ES-I3 (cell line): Measurements from ENCODE around the gene CKAP5.

ENCODE experiments used
- H3K36me3 ChIP-seq: 2 replicates; pipeline ENCODE4 v1.6.1; 2013; ENCODE audit warnings: mild to moderate bottlenecking, low read length, control low read depth, moderate library complexity; ENCODE audit not compliant: insufficient read depth
- H3K4me1 ChIP-seq: 2 replicates; pipeline ENCODE4 v1.6.1; 2013; ENCODE audit warnings: mild to moderate bottlenecking, control low read depth, low read length; ENCODE audit not compliant: insufficient read depth
- H3K9ac ChIP-seq: 2 replicates; pipeline ENCODE4 v1.6.1; 2013; ENCODE audit warnings: low read depth, mild to moderate bottlenecking, low read length, moderate library complexity
- H3K9me3 ChIP-seq: 2 replicates; pipeline ENCODE4 v1.6.1; 2013; ENCODE audit warnings: mild to moderate bottlenecking, low read length, moderate library complexity; ENCODE audit not compliant: control insufficient read depth, insufficient read depth

The CKAP5 gene

DNA sequence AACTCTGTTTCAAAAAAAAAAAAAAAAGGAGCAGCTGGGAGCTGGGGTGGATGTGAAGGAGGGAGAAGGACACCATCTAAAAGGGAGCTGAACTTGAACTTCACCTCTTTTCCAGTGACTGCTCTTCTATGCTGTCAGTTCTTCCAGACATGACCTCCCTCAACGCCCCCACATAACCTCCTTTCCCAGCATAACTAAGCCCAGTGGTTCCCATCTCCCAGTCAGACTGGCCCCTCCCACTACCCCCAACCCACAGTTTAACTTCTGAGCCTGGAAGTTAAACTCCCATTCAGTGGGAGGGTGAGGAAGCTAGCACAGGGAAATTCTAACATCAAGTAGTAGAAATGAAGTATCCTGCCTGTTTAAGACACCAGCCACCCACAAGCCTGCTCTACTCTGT is 147.5 kb downstream of the CKAP5 start:
- Histone ChIP-seq H3K9ac (no peak overlapping the region), H3K9me3 (no peaks in the 10 kb centered on the region), H3K4me1 (no peaks in the 10 kb centered on the region), H3K36me3 (peaks cover 14% of the 10 kb centered on the region)

GRCh38 chr11:46697723-46698122 is 148.4 kb downstream of the CKAP5 start:
- Histone ChIP-seq H3K9me3 (no peaks in the 10 kb centered on the region), H3K9ac (no peak overlapping the region), H3K36me3 (peaks cover 7% of the 10 kb centered on the region; the same call in 1 of the 2 replicates), H3K4me1 (no peaks in the 10 kb centered on the region)

DNA sequence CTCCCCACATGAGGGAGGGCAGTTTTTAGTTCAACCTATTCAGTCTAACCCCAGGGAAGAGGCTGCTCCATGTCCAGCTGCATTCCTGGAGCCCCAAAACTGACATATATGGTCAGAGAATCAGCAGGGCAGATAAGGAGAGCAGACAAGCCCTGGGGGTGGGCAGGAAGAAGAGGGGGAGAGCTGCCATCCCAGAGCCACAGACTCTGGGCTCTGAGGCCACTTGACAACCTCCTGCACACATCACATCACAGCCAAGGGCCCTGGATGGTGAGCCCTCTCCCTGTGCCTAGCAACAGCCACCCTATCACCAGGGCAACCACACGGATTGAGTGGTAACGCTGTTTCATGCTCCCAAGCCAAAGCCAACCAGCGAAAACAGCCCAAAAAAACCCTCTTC is 148.8 kb downstream of the CKAP5 start:
- peaks cover 3% of the 10 kb centered on the region; the same call in 1 of the 2 replicates for H3K36me3 ChIP-seq
- H3K9me3 ChIP-seq, result no peaks in the 10 kb centered on the region
- no peak overlapping the region for H3K9ac ChIP-seq
- H3K4me1 ChIP-seq, result no peaks in the 10 kb centered on the region

DNA sequence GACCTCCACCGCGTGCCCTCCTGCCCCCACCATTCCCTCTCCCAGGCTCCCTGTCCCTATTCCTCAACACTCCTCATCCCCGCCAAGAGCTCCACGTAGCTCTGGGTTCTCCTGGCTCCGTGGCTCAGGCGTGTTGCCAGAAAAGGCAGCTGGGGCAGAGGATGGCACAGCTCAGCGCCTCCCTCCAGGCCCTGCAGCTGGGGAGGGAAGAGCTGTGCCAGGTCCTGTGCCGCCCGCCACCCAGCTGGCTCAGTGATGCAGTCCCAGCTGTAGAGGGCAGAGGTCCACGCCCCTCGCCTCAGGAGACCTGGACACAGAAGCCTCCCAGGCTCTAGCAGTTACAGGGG is 149.9 kb downstream of the CKAP5 start:
- no peaks in the 10 kb centered on the region for H3K9me3 ChIP-seq
- H3K9ac ChIP-seq, result no peak overlapping the region
- H3K36me3 ChIP-seq, result no peaks in the 10 kb centered on the region
- H3K4me1 ChIP-seq, result no peaks in the 10 kb centered on the region

DNA sequence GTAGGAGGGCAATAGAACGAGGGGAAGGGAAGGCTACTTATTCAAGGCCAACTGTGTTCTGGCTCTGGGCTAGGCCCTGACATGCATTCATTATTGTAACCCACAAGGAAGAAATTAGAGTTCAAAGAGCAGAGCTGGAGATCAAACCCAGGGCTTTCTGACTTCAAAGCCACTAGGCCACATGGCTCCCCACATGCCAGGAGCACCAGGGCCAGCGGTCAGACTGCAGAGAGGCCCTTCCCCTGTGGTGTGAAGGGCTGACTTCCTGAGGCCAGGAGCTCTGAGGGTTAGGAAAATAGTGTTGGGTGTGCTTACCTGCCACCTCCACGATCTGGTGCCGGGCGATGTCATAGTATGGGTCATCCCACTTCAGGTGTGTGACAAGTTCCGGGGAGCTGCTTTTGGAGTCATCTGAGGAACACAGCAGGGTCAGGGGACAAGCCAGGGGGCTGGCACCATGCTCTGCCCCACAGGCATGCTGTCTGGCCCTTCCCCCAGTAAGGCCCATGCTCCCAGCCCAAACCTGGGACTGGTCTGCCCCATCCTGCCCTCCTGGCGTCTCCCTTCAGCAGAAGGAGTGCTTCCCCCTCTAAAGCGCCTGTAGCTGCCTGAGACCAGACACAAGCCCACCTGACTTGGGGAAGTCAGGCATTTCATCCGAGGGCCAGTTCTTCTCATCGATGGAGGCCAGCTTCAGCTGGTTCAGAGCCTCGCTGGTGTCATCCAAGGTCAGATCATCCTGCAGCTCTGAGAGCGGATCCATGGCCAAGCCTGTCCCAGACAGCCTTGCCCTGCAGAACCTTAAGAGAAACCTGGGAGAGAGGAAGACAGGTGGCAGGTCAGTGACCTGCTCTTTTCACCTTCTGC is 150.5 kb downstream of the CKAP5 start:
- Histone ChIP-seq H3K4me1 (no peaks in the 10 kb centered on the region), H3K9me3 (no peaks in the 10 kb centered on the region), H3K36me3 (no peaks in the 10 kb centered on the region), H3K9ac (no peak overlapping the region)

DNA sequence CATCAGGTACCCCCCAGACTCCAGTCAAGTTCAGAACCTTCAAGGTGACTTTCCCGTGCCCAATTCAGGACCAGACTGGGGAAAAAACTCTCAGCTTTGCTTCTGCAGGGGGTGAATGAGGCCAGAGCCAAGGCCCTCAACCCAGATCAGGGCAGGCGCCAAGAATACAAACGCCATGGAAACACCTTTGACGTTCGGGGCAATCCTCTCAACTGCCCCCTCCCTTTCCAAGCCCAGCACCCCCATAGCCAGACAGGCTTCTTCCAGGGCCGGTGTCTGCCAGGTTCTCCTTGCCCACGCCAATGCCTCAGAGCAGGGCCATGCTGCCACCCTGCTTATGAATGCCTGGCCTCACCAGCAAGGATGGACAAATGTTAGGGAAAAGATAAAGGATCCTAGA is 151.5 kb downstream of the CKAP5 start:
- Histone ChIP-seq H3K36me3 (no peaks in the 10 kb centered on the region), H3K4me1 (no peaks in the 10 kb centered on the region), H3K9me3 (no peaks in the 10 kb centered on the region), H3K9ac (no peak overlapping the region)

DNA sequence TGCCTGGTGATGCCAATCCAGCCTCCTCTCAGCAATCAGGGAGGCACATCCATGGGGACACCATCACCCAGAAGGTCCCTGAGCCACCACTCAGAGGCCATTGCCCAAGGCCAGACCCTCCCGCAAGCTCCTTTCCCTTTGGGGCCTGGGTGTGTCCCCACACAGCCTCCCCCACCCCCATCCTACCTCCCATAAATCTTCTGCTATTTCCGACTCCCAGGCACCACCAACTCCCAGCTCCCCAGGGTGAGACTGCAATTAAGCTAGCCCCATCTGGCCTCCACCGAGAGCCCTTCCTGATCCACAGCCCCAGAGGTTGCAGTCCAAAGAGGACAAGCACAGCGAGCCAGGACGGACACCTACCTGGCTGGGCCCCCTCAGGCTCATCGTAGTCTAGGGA is 152.0 kb downstream of the CKAP5 start:
- no peak overlapping the region for H3K9ac ChIP-seq
- no peaks in the 10 kb centered on the region for H3K9me3 ChIP-seq
- no peaks in the 10 kb centered on the region for H3K4me1 ChIP-seq
- no peaks in the 10 kb centered on the region for H3K36me3 ChIP-seq

DNA sequence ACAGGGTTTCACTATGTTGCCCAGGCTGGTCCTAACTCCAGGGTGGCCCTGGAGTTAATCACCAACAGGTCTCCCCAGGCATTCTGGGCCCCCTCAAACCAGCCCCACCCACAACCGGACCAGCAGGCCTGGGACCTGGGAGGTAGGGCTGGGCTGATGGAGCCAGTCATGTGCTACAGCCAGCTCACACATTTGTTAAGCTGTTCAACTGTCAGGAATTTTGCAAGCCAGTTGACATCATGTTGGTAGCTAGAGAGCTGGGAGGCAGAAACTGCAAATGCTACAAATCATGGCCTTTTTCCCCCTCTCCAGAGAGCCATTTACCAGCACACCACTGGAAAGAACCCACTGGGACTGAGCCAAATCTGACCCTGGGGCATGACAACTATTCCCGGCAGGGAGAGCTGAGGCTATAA is 152.5 kb downstream of the CKAP5 start:
- no peak overlapping the region for H3K9ac ChIP-seq
- no peaks in the 10 kb centered on the region for H3K4me1 ChIP-seq
- H3K9me3 ChIP-seq, result no peaks in the 10 kb centered on the region
- no peaks in the 10 kb centered on the region for H3K36me3 ChIP-seq
